Activated naive CD4-positive, alpha-beta T cell treated with Interleukin-2 at 50 U/mL for 16 hours (primary cell): ENCODE data around the gene ARHGAP42.
"Not testable (repeated sequence)": the region's sequence is repeated elsewhere in the genome, so short reads cannot be mapped to it uniquely, and the experiment has no call there.

Experiments used
- DNase-seq: peaks from one replicate; pipeline ENCODE4 v3.0.0-alpha.2; 2020

Gene ARHGAP42

GRCh38 chr11:100878474-100878873, 191.4 kb downstream of the ARHGAP42 start:
- no peak for DNase-seq

- no peak for DNase-seq
These were observed 195.9 kb downstream of the ARHGAP42 start for GRCh38 chr11:100882957-100883356.

DNA sequence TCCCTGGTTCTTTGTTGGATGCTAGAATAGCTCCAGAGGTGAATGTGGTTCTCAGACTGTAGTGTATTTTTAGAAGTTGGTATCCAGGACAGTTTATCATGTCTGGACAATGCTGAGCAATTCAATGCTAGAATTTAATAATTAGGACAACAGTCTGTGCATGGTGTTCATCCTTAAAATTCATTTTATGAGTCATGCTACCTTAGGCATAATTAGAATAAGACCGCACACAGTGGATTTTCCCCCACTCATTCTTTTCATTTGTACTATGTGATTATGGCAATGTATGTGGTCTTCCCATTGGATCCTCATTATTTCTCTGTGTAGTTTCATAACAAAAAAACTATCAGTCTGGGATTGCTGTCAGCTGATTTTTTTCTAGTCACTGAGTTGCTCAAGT, 196.7 kb downstream of the ARHGAP42 start:
- no peak for DNase-seq

DNA sequence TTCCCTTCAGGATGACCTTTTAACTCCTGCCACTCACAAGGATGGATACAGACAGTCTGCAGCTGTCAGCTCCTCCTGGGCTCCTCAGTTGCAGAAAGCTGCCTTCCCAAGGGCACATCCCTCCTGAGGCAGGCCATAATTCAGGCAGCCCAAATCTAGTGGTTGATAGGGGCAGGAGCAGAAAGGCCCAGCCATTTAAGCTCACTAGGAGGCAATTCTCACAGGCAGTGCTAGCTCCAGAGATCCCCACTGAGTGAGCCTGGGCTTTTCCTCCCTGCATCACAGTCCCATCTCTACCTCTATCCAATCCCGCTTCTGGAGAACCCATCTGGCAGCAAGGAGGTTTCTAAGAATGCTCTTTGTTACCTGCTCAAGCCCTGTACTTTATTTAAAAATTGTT, 200.6 kb downstream of the ARHGAP42 start:
- DNase-seq: no peak

DNA sequence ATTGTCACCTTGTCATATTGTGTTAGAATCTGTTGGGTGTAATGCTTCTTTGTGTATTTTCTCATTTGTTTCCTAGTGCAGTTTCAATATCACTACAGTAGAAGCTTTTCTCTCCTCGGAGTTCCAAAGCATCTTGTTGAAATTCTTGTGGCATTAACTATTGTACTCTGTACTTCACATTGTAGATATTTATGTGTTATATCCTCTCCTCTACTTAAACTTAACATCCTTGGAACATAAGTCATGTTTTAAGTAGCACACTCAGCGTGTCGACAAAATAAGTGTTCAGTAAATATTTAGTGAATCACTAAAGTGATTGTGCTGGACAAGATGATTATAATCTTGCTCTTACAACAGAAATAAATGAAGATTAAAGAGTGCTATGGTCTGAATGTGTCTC, 201.7 kb downstream of the ARHGAP42 start:
- DNase-seq: no peak

DNA sequence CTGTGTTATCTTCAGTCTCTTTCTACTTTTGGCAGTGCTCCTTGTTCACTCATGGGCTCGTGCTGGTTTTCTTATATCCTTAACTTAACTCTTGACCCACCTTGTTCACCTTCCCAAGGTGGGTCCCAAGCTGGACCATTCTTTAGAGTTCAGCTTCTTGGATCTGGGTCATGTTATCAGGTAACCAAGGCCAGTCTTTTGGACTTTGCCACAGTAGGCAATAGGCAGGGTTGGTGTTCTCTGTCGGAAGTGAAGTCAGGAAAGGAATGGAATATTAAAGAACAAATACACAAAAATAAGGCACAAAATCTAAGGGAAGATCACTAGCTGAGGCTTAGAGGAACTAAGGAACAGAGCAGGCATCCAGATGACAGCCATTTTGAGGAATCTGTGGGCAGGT, 202.7 kb downstream of the ARHGAP42 start:
- DNase-seq: no peak

GRCh38 chr11:100890789-100891188, 203.7 kb downstream of the ARHGAP42 start:
- no peak for DNase-seq

- no peak for DNase-seq
These were observed 205.8 kb downstream of the ARHGAP42 start for GRCh38 chr11:100892886-100893285.

DNA sequence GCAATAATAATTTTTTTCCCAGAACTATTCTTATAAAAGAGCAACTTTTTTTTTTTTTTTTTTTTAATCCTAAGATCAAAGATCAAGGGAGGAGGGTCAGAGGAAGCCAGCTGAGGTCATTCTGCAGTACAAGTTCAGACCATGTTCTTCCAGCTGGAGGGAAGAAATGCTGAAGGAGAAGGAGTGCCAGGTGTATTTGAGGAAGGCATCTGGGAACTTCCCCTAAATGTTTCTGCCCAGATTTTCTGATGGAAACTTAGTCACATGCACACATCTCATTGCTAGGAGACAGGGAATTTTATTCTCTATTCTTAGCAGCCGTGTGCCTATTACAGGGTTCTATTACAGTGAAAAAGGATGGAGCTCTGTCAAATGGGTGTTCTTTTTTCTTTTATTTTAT, 208.4 kb downstream of the ARHGAP42 start:
- no peak for DNase-seq

DNA sequence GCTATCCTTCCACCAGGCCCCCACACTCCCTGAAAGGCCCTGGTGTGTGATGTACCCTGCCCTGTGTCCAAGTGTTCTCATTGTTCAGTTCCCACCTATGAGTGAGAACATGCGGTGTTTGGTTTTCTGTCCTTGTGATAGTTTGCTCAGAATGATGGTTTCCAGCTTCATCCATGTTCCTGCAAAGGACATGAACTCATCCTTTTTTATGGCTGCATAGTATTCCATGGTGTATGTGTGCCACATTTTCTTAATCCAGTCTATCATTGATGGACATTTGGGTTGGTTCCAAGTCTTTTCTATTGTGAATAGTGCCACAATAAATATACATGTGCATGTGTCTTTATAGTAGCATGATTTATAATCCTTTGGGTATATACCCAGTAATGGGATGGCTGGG, 208.9 kb downstream of the ARHGAP42 start:
- DNase-seq: not testable (repeated sequence)

DNA sequence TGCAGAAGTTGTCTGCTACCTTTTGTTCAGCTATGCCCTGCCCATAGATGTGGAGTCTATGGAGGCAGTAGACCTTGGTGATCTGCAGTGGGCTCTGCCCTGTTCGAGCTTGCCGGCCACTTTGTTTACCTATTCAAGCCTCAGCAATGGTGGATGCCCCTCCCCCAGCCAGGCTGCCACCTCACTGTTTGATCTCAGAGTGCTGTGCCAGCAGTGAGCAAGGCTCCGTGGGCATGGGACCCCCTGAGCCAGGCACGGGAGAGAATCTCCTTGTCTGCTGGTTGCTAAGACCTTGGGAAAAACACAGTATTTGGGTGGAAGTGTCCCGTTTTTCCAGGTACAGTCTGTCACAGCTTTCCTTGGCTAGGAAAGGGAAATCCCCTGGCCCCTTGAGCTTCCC, 214.4 kb downstream of the ARHGAP42 start:
- DNase-seq: not testable (repeated sequence)

DNA sequence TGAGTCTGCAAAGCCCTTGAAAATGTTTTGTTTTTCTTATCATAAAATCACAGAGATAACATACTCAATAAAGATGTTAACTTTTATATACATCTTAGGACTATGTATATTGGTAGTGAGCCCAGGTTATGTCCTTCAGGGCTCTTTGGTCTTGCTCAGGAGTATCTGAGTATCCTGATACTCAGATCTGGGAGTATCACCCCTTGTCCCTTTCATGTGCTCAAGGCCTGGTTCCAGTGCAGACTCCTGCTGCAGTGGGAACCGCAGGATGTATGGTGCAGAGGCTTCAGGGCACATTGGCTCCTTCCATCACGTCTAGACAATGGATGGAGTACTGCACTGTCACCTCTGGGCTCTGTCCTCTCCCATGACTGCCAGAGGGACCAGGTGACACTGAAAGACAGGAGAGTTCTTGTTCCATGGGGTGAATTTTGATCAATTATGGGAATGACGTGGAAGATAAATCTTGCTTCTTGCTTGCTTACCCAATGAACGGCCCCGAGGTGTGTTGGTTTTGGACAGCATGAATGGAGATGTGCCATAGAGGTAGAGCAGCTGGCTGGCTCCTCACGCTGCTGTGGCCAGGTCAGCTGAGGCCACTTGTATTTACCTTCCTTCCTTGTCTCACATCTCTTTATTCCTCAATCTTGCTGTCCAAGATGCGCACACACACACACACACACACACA, 215.5 kb downstream of the ARHGAP42 start:
- DNase-seq: no peak

DNA sequence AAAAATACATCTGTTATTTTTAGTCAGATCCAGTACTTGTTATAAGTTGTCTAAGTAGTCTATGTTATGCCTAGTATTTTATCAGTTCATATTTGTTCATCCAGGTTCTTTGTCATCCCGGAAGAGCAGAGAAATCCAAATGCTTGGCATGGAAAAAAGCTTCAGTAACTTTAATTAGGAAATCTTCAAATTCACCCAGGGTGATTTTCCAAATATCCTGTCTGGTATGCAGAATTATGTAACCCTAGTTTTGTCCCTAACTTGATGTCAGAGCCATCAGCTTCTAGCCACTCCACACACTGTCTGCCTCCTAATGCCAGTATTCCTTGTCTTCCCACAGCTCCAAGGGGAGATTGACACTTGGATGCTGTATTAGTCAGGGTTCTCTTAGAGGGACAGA, 216.2 kb downstream of the ARHGAP42 start:
- no peak for DNase-seq

DNA sequence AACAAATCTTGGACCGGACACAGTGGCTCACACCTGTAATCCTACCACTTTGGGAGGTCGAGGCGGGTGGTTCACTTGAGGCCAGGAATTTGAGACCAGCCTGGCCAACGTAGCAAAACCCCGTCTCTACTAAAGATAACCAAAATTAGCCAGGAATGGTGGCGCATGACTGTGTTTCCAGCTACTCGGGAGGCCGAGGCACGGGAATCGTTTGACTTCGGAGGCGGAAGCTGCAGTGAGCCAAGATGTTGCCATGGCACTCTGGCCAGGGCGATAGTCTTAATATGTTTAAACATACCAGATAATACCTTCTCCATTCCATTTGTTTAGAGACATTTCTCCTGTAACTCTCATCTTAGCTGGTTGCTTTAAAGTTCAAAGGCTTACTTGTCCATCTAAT, 218.6 kb downstream of the ARHGAP42 start:
- DNase-seq: no peak

- DNase-seq: no peak
These were observed 221.7 kb downstream of the ARHGAP42 start for GRCh38 chr11:100908746-100909145.

- DNase-seq: no peak
These were observed 223.7 kb downstream of the ARHGAP42 start for GRCh38 chr11:100910808-100911207.

DNA sequence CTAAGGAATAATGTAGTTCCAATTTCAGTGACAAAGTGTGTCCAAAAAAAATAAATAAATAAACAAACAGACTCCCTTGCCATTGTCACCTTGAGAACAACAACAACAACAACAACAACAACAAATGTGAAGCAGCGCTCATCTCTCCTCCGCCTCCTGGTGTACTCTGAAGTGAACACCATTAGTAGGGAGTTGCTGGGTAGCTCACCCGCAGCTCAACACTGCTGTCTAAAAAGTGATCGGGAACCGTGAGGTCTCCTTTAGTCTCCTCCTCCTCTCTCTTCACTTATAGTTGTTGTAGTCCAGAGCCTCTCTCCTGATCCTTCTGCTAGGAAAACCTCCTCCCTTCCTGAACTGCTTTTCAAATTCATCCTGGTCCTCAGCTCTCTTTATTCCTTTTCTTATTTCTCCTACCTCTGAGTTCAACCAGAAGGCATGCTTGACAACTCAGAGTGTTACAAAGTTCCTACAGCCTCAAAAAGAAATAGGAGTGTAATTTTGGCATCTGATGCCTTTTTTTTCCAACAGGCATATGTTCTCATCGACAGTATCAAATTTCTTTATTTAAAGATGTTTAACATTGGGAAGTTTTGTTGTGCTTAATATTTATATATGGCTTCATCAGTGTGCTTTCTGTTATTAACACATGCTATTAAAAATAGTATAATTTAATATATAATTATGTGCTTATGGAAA, 227.5 kb downstream of the ARHGAP42 start:
- DNase-seq: no peak

DNA sequence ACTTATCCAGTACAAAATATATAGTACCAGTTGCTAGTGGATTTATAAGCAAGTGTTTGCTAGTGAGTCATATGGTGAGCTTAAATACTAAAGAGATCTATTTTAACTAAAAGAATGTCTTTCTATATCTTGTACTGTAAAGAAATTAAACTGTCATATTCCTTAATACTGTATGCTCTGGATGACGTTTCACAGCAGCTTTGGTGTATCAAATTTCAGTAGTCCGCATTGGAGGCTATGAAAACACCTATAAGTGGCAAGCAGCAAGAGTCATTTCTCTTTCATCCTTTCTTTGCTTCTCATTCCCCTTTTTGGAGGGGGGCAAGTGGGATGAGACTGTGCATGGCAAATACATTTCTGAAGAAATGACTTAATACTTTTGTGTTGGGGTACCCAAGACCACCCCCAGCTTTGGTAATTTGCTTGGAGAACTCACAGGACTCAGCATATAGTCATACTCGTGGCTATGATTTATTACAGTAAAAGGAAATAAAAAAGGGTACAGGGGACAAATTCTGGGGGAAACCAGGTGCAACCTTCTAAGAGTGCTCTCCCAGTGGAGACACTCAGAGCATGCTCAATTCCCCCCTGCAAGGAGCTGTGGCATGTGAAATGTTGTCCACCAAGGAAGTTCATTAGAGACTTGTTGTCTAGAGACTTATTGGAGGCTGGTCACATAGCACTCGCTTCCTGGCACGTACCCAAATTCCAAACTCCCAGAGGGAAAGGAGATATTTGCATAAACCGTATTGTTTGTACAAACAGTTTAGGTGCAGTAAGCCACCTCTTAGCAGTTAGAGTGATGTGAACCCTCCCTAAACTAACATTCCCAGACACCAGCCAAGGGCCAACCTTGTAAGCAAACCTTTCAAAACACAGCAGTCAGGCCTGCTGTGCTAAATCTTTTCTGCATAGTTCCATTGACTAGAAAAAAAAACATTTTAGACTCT, 231.7 kb downstream of the ARHGAP42 start:
- DNase-seq: no peak

- DNase-seq: no peak
These were observed 233.5 kb downstream of the ARHGAP42 start for GRCh38 chr11:100920593-100920992.

DNA sequence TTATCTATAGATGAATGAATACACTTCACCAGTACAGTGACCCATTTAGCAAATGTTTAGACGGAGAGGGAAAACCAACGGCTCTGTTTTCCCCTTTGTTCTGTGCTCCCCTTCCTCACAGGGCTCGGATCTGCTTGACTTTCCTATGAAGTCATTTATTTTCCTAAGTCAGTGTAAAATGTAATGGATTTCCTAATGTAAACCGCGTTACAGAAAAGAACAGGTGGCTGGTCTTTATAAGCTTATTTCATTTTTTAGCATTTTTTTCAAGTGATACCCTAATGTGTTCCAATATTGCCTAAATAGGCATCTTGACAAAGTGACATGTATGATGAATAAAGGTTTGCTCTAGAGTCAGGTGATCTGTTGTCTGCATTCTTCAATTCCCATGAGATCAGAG, 235.0 kb downstream of the ARHGAP42 start:
- no peak for DNase-seq

- no peak for DNase-seq
These were observed 236.5 kb downstream of the ARHGAP42 start for GRCh38 chr11:100923555-100923954.

DNA sequence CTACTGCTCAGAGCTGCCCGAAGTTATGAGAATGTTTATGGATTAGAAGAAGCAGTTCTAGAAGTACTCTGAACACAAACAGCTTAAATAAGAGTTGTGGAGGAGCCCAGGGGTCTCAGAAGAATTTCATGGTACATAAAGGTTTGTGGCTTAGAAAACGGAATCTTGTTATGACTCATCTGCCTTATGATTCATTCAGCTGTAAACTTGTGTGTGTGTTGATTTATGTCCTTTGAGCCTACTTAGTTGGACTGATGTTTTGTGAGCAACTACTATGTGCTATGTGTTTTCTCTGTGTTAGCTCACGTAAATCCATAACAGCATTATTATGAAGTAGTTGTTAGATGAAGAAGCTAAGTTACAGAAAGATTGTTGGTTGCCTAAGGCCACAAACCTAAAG, 238.8 kb downstream of the ARHGAP42 start:
- no peak for DNase-seq

DNA sequence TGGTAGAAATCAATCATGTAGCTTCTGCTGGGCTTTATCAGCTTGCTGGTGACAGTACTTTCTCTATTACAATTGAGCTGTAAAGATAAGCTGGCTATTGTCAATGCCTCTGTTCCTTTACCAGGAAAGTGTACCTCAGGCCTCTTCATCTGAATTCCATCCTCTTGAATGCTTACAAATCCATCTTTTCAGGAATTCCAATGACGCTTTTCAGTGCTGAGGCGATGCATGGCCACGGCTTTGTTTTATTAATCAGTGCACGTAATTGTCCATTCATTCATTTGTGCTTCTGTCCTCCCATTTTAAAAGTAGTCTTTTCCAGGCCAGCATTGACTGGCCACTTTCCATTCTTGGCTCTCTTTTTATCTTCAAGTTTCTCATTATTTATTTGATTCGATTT, 240.5 kb downstream of the ARHGAP42 start:
- no peak for DNase-seq

DNA sequence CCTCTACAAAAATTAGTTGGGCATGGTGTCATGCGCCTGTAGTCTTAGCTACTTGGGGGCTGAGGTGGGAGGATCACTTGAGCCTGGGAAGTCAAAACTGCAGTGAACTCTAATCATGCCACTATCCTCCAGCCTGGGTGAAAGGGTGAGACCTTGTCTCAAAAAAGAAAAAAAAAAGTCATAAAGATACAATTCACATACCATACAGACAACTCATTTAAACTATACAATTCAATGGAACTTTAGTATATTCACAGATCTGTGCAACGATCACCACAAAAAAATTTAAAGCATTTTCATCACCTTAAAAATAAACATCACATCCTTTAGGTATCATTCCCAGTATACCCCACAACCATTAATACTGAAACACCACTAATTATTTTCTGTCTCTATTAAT, 241.3 kb downstream of the ARHGAP42 start:
- DNase-seq: no peak
